ENCODE results near the gene GPX7. TPM values are rescaled to one million over a fixed set of nuclear protein-coding genes. Genes with fewer than 3 reads are reported as not detected.

GPX7 gene
- polyA plus RNA-seq, 12 donors = 112 to 157 (median 137) TPM; not detected in 1

DNA sequence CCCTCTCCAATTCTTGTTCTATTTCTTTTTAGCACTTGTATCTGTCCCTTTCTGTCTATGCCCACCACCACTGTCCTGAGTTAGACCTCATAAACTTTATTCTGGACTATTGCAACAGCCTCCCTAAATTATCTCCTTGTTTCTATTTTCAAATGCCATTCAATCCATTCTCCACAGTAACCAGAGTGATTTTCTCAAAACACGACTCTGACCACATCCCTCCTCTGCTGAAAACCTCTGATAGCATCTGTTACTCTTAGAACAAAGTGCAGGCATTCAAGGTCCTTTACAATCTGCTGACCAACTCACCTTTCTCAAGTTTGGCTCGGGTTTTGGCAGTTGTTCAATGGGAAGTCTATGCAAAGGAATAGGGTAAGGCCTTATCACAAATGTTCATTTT, 22.8 kb upstream of the GPX7 start:
- DNase-seq = no peak

DNA sequence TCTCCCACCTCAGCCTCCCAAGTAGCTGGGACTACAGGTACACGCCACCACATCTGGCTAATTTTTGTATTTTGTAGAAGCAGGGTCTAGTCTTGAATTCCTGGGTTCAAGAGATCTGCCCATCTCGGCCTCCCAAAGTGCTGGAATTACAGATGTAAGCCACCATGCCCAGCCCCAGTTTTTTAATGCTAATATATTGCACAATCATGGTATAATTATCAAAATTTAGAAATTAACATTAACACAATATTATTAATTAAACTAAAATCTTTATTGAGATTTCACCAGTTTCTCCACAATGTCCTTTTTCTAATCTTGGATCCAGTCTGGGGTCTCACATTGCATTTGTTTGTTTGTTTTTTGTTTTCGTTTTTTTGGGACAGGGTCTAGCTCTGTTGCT, 21.9 kb upstream of the GPX7 start:
- no peak for DNase-seq

DNA sequence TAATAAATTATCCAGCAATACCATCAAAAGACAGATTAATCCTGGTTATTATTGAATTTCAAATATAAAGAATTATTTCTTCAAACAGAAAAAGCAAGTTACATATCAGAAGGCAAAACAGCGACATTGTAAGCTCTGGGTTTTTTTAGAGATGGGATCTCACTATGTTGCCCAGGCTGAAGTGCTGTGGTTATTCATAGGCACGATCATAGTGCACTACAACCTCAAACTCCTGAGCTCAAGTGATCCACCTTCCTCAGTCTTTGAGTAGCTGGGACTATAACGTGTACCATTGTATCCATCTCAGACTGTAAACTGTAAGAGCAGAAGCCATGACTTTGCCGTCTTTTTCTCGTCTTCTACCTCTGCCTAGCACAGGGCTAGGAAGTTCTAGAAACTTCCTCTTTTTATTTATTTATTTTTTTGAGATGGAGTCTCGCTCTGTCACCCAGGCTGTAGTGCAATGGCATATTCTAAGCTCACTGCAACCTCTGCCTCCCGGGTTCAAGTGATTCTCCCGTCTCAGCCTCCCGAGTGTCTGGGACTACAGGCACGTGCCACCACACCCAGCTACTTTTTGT, 20.0 kb upstream of the GPX7 start:
- no peak for DNase-seq

DNA sequence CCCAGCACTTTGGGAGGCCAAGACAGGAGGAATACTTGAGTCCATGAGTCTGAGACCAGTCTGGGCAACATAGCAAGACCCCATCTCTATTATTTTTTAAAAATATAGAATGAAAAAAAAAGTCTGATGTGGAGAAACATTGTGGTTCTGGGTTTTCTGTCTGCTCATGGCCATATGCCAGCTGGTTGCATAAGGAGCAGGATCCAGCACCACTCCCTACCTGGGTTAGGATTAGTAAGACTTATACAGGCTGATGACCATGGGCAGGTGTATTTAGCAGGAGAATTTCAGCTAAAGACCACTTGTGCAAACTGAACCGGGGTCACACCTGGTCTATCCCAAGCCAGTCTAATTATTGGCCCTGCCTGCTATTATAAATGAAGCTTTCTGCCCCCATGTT, 16.7 kb upstream of the GPX7 start:
- DNase-seq = no peak

DNA sequence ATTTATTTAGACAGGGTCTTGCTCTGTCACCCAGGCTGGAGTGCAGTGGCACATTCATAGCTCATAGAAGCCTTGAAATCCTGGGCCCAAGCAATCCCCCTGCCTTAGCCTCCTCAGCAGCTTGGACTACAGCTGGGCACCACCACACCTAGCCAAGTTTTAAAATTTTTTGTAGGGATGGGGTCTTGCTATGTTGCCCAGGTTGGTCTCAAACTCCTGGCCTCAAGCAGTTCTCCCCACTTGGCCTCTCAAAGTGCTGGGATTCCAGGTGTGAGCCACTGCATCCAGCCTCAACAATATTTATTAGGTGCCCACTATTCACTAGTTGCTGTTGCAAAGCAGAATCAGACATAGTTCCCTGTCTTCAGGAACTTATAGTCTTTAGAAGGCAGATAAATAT, 14.1 kb upstream of the GPX7 start:
- no peak for DNase-seq

DNA sequence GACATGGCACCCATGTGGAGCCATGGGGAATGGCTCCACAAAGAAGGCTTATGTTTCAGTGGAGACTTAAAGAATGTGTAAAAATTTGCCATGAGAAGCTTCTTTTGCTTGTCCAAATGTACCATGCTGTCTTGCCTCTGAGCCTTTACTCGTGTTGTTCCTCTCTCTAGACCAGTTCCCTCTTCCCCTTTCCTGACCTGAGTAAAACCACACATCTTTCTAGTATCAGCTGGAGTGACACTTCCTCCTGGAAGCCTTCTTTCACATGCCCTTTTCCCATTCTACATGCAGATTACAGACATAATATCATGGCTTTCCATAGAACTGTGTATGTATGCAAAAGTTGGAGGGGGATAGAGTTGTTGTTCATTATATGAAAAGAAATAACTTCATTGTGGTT, 13.6 kb upstream of the GPX7 start:
- DNase-seq = no peak

DNA sequence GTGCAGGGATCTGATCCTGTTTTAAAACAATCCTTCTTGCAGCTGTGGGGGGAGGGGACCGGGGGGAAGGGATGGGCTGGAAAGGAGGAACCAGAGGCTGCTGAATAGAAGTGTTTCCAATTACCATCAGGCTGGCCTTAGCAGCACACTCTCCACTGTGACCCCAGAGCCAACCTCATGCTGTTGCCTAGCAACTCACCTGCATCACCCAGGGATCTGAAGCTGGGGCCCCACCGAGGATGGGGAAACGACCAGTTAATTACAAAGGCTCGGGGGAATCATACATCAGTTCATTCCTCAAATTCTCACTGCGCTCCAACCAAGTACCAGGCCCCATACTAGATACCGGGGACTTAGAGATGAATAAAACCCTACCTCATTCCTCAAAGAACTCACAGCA, 11.9 kb upstream of the GPX7 start:
- DNase-seq = no peak

DNA sequence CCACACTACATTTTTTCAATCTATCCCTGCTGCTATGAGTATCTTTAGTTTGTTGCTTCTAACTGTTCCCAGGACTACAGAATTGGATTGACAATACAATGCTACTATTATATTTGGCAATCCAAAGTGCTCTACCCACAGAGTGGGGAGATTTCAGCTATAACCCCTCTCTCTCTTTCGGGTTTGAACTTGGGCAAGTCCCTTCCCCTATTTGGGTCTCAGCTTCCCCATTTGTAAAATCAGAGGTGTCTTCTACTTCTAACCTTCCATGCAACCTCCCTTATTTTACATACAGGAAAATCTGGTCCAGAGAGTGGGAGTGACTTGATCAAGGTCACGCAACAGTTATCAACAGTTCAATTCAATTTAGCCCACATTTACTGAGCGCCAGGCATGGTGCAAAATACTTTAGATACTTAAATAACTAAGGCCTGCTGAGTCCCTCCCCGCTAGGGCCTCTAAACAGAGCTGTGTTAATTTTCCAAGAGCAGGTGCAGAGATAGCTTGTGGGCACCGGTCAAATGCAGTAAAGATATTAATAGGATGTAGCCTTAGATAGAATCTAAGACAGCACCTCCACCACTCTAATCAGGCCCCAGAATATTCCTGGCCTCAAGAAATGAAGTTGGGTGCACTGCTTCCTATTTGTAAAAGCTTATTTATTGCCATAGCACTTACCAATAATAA, 9.4 kb upstream of the GPX7 start:
- DNase-seq = no peak

DNA sequence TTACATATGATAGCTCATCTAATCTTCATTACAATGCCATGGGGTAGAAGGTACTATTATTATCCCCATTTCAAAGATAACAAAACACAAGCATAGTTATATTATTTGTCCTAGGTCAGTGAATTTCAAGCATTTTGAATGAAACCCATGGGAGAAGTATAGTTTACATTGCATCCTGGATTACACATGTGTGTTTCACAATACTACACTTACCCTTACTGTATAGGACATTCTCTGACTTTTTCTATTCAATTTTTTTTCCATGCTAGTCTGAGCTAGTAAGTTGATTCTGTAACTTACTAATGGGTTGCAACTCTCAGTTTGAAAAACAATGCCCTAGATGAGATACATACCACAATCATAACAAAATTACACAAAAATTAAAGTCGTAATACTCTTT, 8.7 kb upstream of the GPX7 start:
- no peak for DNase-seq

DNA sequence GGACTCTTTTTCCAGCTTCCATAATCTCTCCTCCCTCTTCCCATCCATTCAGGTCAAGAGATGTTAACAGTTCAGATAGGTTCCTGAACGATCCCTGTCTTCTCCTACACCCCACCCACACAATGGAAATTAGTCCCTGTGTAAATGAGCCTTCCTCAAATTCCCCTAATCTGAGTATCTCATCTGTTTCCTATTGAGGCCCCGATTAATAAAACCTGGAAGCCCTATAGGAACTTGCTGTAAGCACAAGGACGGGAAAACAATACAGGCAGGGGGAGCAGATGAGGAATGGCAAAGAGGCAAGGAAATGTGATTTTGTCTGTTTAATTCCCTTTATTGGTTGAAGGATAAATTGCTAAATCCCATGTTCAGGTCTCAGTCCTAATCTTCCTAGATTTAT, 7.1 kb upstream of the GPX7 start:
- no peak for DNase-seq

DNA sequence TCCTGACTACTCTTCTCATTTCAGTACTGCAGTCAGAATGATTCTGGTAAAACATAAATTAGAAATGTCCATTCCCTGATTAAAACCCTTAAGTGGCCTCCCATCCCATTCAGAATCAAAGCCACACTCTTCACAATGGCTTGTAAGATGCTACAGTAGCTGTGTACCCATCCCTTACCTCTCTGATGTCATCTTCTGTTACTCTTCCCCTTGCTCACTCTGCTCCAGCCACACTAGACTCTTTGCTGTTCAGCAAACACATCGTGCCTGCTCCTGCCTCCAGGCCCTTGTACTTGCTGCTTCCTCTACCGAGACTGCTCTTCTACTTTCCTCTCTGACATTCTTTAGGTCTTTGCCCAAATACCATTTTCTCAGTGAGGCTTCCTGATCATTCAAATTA, 4.3 kb upstream of the GPX7 start:
- no peak for DNase-seq

DNA sequence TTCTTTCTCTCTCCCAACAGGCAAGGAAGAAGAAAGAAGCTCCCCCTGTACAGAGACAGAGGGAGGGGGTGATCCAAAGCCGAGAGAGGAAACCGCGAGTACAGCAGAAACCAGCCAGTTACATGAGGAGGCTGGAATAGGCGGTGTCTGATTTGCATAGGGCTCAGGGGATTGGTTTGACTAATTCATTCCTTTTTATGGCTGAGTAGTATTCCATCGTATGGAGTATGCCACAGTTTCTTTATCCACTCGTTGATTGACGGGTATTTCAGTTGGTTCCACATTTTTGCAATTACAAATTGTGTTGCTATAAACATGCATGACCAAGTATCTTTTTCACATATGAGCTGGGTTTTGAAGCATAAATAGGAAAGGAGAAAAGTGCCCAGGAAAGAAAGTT, 3.4 kb upstream of the GPX7 start:
- DNase-seq = no peak

DNA sequence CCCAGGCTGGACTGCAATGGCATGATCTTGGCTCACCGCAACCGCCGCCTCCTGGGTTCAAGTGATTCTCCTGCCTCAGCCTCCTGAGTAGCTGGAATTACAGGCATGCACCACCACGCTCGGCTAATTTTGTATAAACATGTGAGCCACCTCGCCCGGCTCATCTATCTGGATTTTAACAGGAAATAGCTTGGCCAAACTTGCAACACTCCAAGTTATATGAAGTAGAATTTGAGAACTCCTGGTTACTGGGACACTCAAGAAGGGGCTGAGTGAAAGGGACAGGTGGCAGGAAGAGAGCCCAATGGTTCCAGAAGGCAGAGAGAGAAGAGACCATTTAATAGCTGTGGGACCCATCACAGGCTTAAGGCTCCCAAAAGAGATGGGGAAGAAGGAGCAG, 2.9 kb upstream of the GPX7 start:
- DNase-seq = no peak

DNA sequence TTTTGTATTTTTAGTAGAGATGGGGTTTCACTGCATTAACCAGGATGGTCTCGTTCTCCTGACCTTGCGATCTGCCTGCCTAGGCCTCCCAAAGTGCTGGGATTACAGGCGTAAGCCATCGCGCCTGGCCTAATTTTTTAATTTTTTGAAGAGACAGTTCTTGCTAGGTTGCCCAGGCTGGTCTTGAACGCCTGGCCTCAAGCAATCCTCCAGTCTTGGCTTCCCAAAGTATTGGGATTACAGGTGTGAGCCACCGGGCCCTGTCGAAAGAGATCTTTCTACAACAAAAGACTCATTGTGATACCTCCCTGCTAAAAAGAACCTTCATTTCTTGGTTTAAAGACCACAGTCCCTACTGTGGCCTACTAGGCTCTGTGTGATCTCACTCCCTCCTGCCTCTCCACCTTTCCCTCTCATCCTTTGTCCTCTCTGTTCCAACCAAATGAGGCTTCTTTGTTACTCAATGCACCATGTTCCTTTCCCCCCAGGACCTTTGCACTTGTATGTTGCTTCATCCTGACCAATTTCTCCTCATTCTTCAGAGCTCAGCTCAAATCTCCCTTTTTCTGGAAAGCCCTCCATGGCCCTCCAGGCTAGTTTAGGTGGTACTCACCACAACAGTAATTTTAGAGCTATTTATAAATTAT, 1.5 kb upstream of the GPX7 start:
- DNase-seq = no peak

DNA sequence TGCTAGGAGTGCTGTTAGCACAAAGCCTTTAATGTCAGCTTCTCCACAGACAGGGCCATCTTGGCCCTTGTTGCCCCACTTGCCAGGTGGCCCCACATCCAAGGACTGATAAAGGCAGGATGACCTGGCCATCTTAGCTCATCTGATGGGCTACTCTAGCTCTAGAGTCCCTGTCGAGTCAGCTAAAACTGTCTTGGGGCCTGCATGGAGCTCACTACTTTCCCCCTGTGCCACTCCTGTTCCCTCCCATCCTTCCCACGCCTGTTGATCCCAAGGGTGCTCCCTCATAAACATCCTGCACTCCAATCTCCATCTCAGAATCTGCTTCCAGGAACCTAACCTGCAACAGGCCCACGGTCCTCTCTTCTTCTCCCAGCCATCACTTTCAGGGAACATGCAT, 652 bp upstream of the GPX7 start:
- DNase-seq = no peak

DNA sequence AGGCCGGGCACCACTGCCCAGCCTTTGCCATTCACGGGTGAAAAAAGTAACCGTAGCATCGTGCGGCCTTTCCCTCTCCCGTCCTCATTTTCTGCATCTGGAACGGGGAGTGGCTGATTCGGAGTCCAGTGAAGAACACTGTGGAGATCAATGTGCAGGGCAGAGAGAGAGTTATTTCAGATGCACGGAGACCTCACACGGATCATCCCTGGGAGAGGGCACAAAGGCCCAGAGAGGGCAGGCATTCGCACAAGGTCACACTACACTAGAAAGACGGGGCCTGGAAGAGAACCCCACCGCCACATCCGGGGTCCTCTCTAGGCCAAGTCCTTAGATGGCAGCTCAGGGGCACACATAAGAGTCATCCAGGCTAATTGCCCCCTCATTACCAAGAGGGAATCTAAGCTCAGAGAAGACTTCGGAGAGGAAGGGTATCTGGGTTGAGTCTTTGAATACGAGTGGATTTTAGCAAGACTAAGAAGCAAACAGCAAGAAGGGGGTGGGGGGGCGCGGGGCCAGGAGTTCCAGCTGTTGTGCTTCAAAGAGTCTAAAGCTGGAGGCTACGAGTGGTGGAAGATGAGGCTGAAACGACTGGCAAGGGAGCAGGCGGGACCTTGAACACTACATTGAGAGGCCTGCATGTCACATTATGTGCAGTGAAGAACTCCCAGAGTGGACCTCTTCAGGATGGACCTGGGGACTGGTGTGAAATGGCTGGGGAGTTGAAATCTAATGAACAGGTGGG, 857 bp downstream of the GPX7 start:
- peak; percentile 49 for DNase-seq

DNA sequence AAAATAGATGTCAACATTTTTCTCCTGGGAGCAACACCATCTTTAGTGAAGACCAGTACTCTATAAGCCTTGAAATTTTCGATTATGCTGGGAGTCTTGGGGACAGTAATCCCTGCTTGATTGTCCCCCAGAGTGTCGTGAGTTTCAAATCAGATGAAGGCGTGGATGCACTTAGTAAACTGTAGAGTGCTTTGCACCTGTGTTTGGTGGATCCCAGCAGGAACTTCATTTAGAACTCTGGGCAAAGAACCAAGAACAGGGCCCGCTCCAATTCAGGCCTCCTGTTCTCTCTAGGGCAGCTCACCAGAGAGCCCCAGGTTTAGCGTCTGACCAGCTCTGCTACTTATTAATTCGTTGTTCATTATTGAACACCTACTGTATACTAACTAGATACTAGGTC, 1.5 kb downstream of the GPX7 start:
- peak; percentile 23 for DNase-seq

DNA sequence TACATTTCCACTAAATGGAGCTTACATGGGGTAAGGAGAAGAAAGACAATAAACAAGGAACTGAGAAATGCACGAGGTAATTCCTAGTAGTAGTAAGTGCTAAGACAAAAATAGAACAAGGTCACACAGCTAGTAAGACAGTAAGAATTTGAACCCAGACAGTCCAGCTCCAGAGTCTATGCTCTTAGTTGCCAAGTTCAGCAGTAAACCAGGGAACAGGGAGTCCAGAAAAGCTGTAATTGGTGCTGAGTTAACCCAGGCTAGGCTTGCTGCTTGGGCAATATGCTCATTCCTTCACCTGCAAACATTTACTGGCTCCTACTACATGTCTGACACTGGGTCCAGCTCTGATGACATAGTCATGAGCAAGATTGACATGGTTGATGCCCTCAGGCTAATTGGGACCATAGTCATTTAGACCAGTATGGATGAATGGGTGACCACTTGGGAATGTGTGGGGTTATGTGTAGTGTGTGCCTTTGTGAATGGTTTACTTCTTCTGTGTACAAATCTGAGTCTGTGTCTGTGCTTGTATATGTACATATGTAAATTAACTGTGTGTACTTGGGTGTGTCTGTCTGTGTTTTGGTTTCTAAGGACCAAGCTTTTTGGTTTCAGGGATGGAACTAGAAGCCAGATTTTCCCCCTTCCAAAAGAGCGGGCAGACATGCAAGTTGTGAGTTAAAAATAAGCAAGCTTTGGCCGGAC, 2.0 kb downstream of the GPX7 start:
- DNase-seq = no peak

DNA sequence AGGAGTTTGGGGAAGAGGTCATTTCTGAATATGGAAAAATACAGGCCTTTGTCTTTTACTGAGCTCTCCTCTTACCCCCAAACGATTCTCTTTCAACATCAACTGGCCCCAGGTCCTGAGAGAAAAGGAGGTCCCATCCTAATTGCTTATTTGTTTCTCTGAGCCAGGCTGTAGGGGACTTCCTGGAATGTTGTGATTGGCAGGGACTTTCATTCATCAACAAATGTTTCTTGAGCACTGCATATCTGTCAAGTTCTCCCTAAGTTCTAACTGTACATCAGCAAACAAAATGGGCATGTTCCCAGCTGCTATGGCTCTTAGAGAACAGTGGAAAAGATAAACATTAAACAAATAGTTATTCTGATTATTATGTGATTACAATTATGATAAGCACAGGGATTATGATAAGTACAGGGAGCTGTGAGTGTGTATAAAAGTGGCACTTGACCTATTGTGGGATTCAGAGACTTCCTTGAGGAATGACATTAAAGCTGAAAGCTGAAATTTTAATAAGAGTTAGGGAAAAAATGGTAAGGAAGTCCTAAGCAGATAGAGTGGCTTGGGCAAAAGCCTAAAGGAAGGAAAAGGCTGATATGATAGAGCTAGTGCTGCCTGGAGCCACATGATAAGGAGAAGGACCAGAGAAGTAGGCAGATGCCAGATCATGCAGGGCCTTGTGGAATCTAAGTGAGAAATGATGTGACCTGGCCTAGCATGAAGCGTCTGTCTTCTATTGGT, 11.6 kb downstream of the GPX7 start:
- DNase-seq = no peak

DNA sequence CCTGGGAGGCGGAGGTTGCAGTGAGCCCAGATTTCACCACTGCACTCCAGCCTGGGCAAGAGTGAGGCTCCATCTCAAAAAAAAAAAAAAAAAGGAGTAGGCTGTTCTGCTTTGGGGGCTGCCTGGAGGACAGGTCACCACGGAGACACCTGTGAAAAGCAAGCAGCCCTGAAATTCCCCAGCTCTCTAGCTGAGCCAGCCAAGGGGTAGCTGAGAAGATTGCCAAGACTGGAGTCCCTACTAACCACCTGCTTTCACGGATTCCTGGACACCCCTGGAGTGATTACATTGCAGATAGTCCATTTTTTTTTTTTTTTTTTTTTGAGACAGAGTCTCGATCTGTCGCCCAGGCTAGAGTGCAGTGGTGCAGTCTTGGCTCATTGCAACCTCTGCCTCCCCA, 12.5 kb downstream of the GPX7 start:
- no peak for DNase-seq

DNA sequence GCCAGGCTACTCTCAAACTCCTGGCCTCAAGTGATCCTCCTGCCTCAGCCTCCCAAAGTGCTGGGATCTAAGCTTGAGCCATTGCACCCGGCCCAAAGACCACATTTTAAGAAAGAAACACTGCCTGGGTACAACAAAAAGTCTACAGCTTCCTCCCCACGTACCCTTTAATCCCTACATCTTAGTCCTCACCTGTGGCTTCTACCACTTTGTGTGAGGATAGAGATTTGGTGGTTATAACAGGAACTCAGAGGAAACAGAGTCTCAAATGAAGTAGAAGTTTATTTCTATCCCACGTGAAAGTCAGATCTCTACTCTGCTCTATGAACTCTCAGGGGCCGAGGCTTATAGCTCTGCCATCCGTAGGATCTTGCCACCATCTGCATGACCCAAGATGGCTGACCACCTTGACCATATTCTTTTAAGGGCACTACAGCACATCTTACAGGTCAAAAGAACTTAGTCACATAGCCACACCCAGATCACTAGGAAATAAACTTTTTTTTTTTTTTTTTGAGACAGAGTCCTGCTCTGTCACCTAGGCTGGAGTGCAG, 13.4 kb downstream of the GPX7 start:
- no peak for DNase-seq
